HG02798 (cell line): ENCODE results near the gene SALL3.
A peak's percentile ranks its signal among the peaks of the same experiment; 100 is the strongest.

Source experiments
- ATAC-seq: cut with Tn5 transposase; IDR thresholded peaks from one replicate; pipeline ENCODE4 v1.9.1; 2021; ENCODE audit warnings: mild to moderate bottlenecking; ENCODE audit not compliant: unreplicated experiment, poor library complexity

Gene SALL3

GRCh38 chr18:78979056-78979729, 425 bp upstream of the SALL3 start:
- no peak for ATAC-seq

- no peak for ATAC-seq
Observed at GRCh38 chr18:78980279-78980771, 707 bp downstream of the SALL3 start.

- no peak for ATAC-seq
Observed at GRCh38 chr18:78980777-78981380, 1.3 kb downstream of the SALL3 start.

GRCh38 chr18:78981394-78981831, 1.8 kb downstream of the SALL3 start:
- ATAC-seq, result no peak

- no peak for ATAC-seq
Observed at GRCh38 chr18:78981989-78982620, 2.5 kb downstream of the SALL3 start.

- ATAC-seq, result no peak
Observed at GRCh38 chr18:78983512-78983911, 3.9 kb downstream of the SALL3 start.

GRCh38 chr18:78984941-78985784, 5.5 kb downstream of the SALL3 start:
- peak; percentile 65 for ATAC-seq

- no peak for ATAC-seq
Observed at GRCh38 chr18:78986018-78986481, 6.4 kb downstream of the SALL3 start.

GRCh38 chr18:78991446-78991845, 11.8 kb downstream of the SALL3 start:
- no peak for ATAC-seq

GRCh38 chr18:78992041-78993011, 12.7 kb downstream of the SALL3 start:
- ATAC-seq, result no peak

GRCh38 chr18:78993014-78993926, 13.7 kb downstream of the SALL3 start:
- ATAC-seq, result no peak

GRCh38 chr18:78994000-78994399, 14.4 kb downstream of the SALL3 start:
- no peak for ATAC-seq

GRCh38 chr18:78994531-78994930, 14.9 kb downstream of the SALL3 start:
- no peak for ATAC-seq

GRCh38 chr18:78994977-78995582, 15.5 kb downstream of the SALL3 start:
- no peak for ATAC-seq

GRCh38 chr18:78995740-78996395, 16.2 kb downstream of the SALL3 start:
- no peak for ATAC-seq

- no peak for ATAC-seq
Observed at GRCh38 chr18:78996741-78997490, 17.3 kb downstream of the SALL3 start.
